Measurements from ENCODE around the gene BBS9.

BBS9 gene

GRCh38 chr7:33627741-33628140, 498.4 kb downstream of the BBS9 start:
- DNase-seq: no peak
- TF ChIP-seq CTCF (IDR thresholded peaks at IDR 0.05; ENCODE audit: low read depth, low read length): no peak
- no peaks in the 10 kb centered on the region for H3K9me3 ChIP-seq (ENCODE audit: severe bottlenecking)

GRCh38 chr7:33628894-33629293, 499.5 kb downstream of the BBS9 start:
- H3K27ac ChIP-seq: no peak overlapping the region
- TF ChIP-seq CTCF (IDR thresholded peaks at IDR 0.05; ENCODE audit: low read depth, low read length): no peak
- no peaks in the 10 kb centered on the region for H3K9me3 ChIP-seq (ENCODE audit: severe bottlenecking)
- no peaks in the 10 kb centered on the region for H3K36me3 ChIP-seq
- H3K27me3 ChIP-seq (ENCODE audit: insufficient read depth, low read depth, severe bottlenecking): no peaks in the 10 kb centered on the region
- DNase-seq: no peak
- H3K4me3 ChIP-seq (ENCODE audit: low read depth, low read length): no peak overlapping the region

More at GRCh38 chr7:33627741-33628140, 498.4 kb downstream of the BBS9 start:
- Histone ChIP-seq H3K27ac (no peak overlapping the region), H3K36me3 (no peaks in the 10 kb centered on the region), H3K4me3 (ENCODE audit: low read depth, low read length) (no peak overlapping the region), H3K27me3 (ENCODE audit: insufficient read depth, low read depth, severe bottlenecking) (no peaks in the 10 kb centered on the region)

GRCh38 chr7:33630359-33630758, 501.0 kb downstream of the BBS9 start:
- H3K9me3 ChIP-seq (ENCODE audit: severe bottlenecking): no peaks in the 10 kb centered on the region
- H3K27ac ChIP-seq: no peak overlapping the region
- H3K27me3 ChIP-seq (ENCODE audit: insufficient read depth, low read depth, severe bottlenecking): no peaks in the 10 kb centered on the region
- no peak overlapping the region for H3K4me3 ChIP-seq (ENCODE audit: low read depth, low read length)
- H3K36me3 ChIP-seq: no peaks in the 10 kb centered on the region
- no peak for DNase-seq
- TF ChIP-seq CTCF (IDR thresholded peaks at IDR 0.05; ENCODE audit: low read depth, low read length): no peak

- H3K27me3 ChIP-seq (ENCODE audit: insufficient read depth, low read depth, severe bottlenecking): no peaks in the 10 kb centered on the region
- no peaks in the 10 kb centered on the region for H3K9me3 ChIP-seq (ENCODE audit: severe bottlenecking)
- H3K27ac ChIP-seq: no peak overlapping the region
- no peak for TF ChIP-seq CTCF (IDR thresholded peaks at IDR 0.05; ENCODE audit: low read depth, low read length)
- no peaks in the 10 kb centered on the region for H3K36me3 ChIP-seq
- no peak for DNase-seq
- H3K4me3 ChIP-seq (ENCODE audit: low read depth, low read length): no peak overlapping the region
Observed at GRCh38 chr7:33632322-33632721, 503.0 kb downstream of the BBS9 start.

- Histone ChIP-seq H3K36me3 (no peaks in the 10 kb centered on the region), H3K27me3 (ENCODE audit: insufficient read depth, low read depth, severe bottlenecking) (no peaks in the 10 kb centered on the region), H3K4me3 (ENCODE audit: low read depth, low read length) (no peak overlapping the region), H3K27ac (no peak overlapping the region), H3K9me3 (ENCODE audit: severe bottlenecking) (no peaks in the 10 kb centered on the region)
- no peak for TF ChIP-seq CTCF (IDR thresholded peaks at IDR 0.05; ENCODE audit: low read depth, low read length)
- DNase-seq: no peak
Observed at GRCh38 chr7:33632840-33633525, 503.6 kb downstream of the BBS9 start.

- Histone ChIP-seq H3K27ac (no peak overlapping the region), H3K36me3 (no peaks in the 10 kb centered on the region), H3K9me3 (ENCODE audit: severe bottlenecking) (no peaks in the 10 kb centered on the region), H3K4me3 (ENCODE audit: low read depth, low read length) (no peak overlapping the region), H3K27me3 (ENCODE audit: insufficient read depth, low read depth, severe bottlenecking) (no peaks in the 10 kb centered on the region)
- TF ChIP-seq CTCF (IDR thresholded peaks at IDR 0.05; ENCODE audit: low read depth, low read length): no peak
- no peak for DNase-seq
Observed at GRCh38 chr7:33634606-33635005, 505.2 kb downstream of the BBS9 start.
